GM20000 (cell line): ENCODE results near the gene TYW3.

ENCODE experiments used
- DNase-seq: peaks from one replicate; pipeline ENCODE4 v3.0.0; 2012; ENCODE audit warnings: low spot score
- TF ChIP-seq, protein P1 (sequence below): IDR thresholded peaks from 2 replicates; pipeline ENCODE4 v1.5.1; 2012; ENCODE audit warnings: mild to moderate bottlenecking, control low read depth; ENCODE audit errors: extremely low read depth, missing control alignments

TYW3 gene

GRCh38 chr1:74775735-74776134, 42.8 kb downstream of the TYW3 start:
- TF ChIP-seq, protein P1, sequence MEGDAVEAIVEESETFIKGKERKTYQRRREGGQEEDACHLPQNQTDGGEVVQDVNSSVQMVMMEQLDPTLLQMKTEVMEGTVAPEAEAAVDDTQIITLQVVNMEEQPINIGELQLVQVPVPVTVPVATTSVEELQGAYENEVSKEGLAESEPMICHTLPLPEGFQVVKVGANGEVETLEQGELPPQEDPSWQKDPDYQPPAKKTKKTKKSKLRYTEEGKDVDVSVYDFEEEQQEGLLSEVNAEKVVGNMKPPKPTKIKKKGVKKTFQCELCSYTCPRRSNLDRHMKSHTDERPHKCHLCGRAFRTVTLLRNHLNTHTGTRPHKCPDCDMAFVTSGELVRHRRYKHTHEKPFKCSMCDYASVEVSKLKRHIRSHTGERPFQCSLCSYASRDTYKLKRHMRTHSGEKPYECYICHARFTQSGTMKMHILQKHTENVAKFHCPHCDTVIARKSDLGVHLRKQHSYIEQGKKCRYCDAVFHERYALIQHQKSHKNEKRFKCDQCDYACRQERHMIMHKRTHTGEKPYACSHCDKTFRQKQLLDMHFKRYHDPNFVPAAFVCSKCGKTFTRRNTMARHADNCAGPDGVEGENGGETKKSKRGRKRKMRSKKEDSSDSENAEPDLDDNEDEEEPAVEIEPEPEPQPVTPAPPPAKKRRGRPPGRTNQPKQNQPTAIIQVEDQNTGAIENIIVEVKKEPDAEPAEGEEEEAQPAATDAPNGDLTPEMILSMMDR: no peak
- no peak for DNase-seq

GRCh38 chr1:74777525-74777924, 44.6 kb downstream of the TYW3 start:
- TF ChIP-seq, protein P1: no peak
- DNase-seq: no peak

GRCh38 chr1:74779750-74780149, 46.8 kb downstream of the TYW3 start:
- TF ChIP-seq, protein P1: no peak
- DNase-seq: no peak

GRCh38 chr1:74780594-74780993, 47.6 kb downstream of the TYW3 start:
- TF ChIP-seq, protein P1: no peak

GRCh38 chr1:74785944-74786343, 53.0 kb downstream of the TYW3 start:
- TF ChIP-seq, protein P1: no peak
- no peak for DNase-seq

More at GRCh38 chr1:74780594-74780993, 47.6 kb downstream of the TYW3 start:
- no peak for DNase-seq

GRCh38 chr1:74790453-74790852, 57.5 kb downstream of the TYW3 start:
- TF ChIP-seq, protein P1: no peak
- no peak for DNase-seq

GRCh38 chr1:74791491-74791890, 58.5 kb downstream of the TYW3 start:
- TF ChIP-seq, protein P1: no peak
- DNase-seq: no peak
